Activated CD8-positive, alpha-beta T cell treated with anti-CD3 and anti-CD28 coated beads, Interleukin-2, amount 10 ng/mL, durations not matched to agents 7 days and 5 days (primary cell): ENCODE measurements around the gene CPNE5. TPM values are rescaled to one million over a fixed set of nuclear protein-coding genes. Genes with fewer than 3 reads are reported as not detected.

ENCODE experiments used
- ATAC-seq: fragments of 150-1000 bp; cut with Tn5 transposase; one replicate; pipeline ENCODE4 v1.10.0; 2021; ENCODE audit warnings: moderate library complexity
- CTCF ChIA-PET: fragments of 350-600 bp; sonication (Branson Sonifier 250); formaldehyde crosslinking; loops from one replicate; lab custom pipeline; 2021; ENCODE audit warnings: antibody characterized with exemption; lab: Charles Lee
- POLR2A ChIA-PET: fragments of 350-600 bp; sonication (Branson Sonifier 250); formaldehyde crosslinking; loops from one replicate; lab custom pipeline; 2021; ENCODE audit warnings: antibody characterized with exemption; lab: Charles Lee
- DNase-seq: peaks from one replicate; pipeline ENCODE4 v3.0.0-alpha.2; 2020
- H3K27ac Mint-ChIP-seq: one replicate; pipeline ENCODE4 v1.8.0; 2021; ENCODE audit warnings: mild to moderate bottlenecking, mixed read lengths
- H3K27me3 Mint-ChIP-seq: one replicate; pipeline ENCODE4 v1.8.0; 2021; ENCODE audit warnings: low read depth, mixed read lengths
- H3K36me3 Mint-ChIP-seq: one replicate; pipeline ENCODE4 v1.8.0; 2021; ENCODE audit warnings: low read depth, mixed read lengths
- H3K4me1 Mint-ChIP-seq: one replicate; pipeline ENCODE4 v1.8.0; 2021; ENCODE audit warnings: low read depth, mixed read lengths
- H3K4me3 Mint-ChIP-seq: one replicate; pipeline ENCODE4 v1.8.0; 2021; ENCODE audit warnings: mild to moderate bottlenecking, mixed read lengths
- H3K9me3 Mint-ChIP-seq: one replicate; pipeline ENCODE4 v1.8.0; 2022; ENCODE audit warnings: mixed read lengths; ENCODE audit not compliant: insufficient read depth
- total RNA-seq, 2 experiments: library from RNA; stranded (reverse); gene quantifications; one replicate each; pipeline ENCODE4 v1.2.3, GENCODE V29; 2021

The CPNE5 gene
- 1 to 10 TPM; 1.4 to 1.7 TPM for total RNA-seq

- DNase-seq (no peak), ATAC-seq (no peak)
- Mint-ChIP-seq H3K4me1 (peaks cover 17% of the 10 kb centered on the region), H3K36me3 (no peaks in the 10 kb centered on the region), H3K9me3 (no peaks in the 10 kb centered on the region), H3K27me3 (peaks cover 45% of the 10 kb centered on the region), H3K4me3 (peak within 1 kb of the TSS; percentile 61), H3K27ac (no peak within 1 kb of the TSS)
- CTCF ChIA-PET, result interaction anchor here (2.0 kb wide), 1 partner anchor 11 kb away, joined by 10 read pairs; no protein-coding TSS in a partner anchor
- POLR2A ChIA-PET, result no interaction called here
Observed at GRCh38 chr6:36838896-36839748, at the start of gene CPNE5. Gene CPNE5 (minus strand): TSS chr6:36839444. CDS start chr6:36839377, 67 bp downstream.

- Mint-ChIP-seq H3K9me3 (no peaks in the 10 kb centered on the region), H3K4me1 (peaks cover 35% of the 10 kb centered on the region), H3K27ac (no peak overlapping the region), H3K4me3 (no peak overlapping the region), H3K36me3 (peaks cover 13% of the 10 kb centered on the region), H3K27me3 (no peaks in the 10 kb centered on the region)
- ChIA-PET CTCF (interaction anchor here (0.6 to 3.0 kb wide), 7 partner anchors 15 to 130 kb away, joined by 3 to 26 read pairs (median 3); no protein-coding TSS in a partner anchor), POLR2A (no interaction called here)
- no peak for ATAC-seq
- no peak for DNase-seq
Observed at GRCh38 chr6:36888115-36888643, 48.9 kb upstream of the CPNE5 start.

- peak overlapping the region; percentile 73 for H3K27ac Mint-ChIP-seq
- peaks cover 13% of the 10 kb centered on the region for H3K36me3 Mint-ChIP-seq
- ChIA-PET CTCF (interaction anchor here (2.3 to 9.8 kb wide), 3 partner anchors 13 to 133 kb away, joined by 18 to 176 read pairs (median 130); partner anchors contain the start of gene PPIL1), POLR2A (interaction anchor here (0.6 to 3.0 kb wide), 2 partner anchors 13 to 35 kb away, joined by 3 to 35 read pairs; partner anchors contain the start of gene PPIL1)
- H3K9me3 Mint-ChIP-seq, result no peaks in the 10 kb centered on the region
- ATAC-seq, result no peak
- peaks cover 35% of the 10 kb centered on the region for H3K4me1 Mint-ChIP-seq
- H3K27me3 Mint-ChIP-seq, result no peaks in the 10 kb centered on the region
- DNase-seq, result no peak
- peak overlapping the region; percentile 91 for H3K4me3 Mint-ChIP-seq
Observed at GRCh38 chr6:36886950-36887618, 47.8 kb upstream of the CPNE5 start.

GRCh38 chr6:36885461-36886401, 46.5 kb upstream of the CPNE5 start, which contains the start of gene C6orf89:
Gene C6orf89 (plus strand): TSS chr6:36885952. CDS start chr6:36899445, 13,493 bp downstream.
- peak within 1 kb of the TSS; percentile 91 for H3K4me3 Mint-ChIP-seq
- CTCF ChIA-PET, result interaction anchor here (0.5 to 9.8 kb wide), 44 partner anchors 10 to 1311 kb away, joined by 3 to 176 read pairs (median 5); partner anchors contain the start of genes FGD2, MTCH1, PI16 and PPIL1
- H3K27ac Mint-ChIP-seq, result peak within 1 kb of the TSS; percentile 87
- POLR2A ChIA-PET, result interaction anchor here (0.6 to 3.0 kb wide), 11 partner anchors 11 to 132 kb away, joined by 3 to 35 read pairs (median 4); partner anchors contain the start of genes MTCH1 and PPIL1
- H3K36me3 Mint-ChIP-seq, result peaks cover 8% of the 10 kb centered on the region
- peak; percentile 99 for DNase-seq
- no peaks in the 10 kb centered on the region for H3K9me3 Mint-ChIP-seq
- peak; percentile 100 for ATAC-seq
- H3K27me3 Mint-ChIP-seq, result no peaks in the 10 kb centered on the region
- peaks cover 35% of the 10 kb centered on the region for H3K4me1 Mint-ChIP-seq

- H3K27ac Mint-ChIP-seq, result no peak overlapping the region
Observed at GRCh38 chr6:36884610-36885009, 45.4 kb upstream of the CPNE5 start.

GRCh38 chr6:36875250-36875633, 36.0 kb upstream of the CPNE5 start:
- H3K36me3 Mint-ChIP-seq, result peaks cover 27% of the 10 kb centered on the region
- ChIA-PET POLR2A (interaction anchor here (0.7 to 3.4 kb wide), 15 partner anchors 9 to 1284 kb away, joined by 3 to 35 read pairs (median 3); partner anchors contain the start of genes C6orf89, CMTR1, MTCH1 and ZFAND3), CTCF (interaction anchor here (0.6 to 6.8 kb wide), 24 partner anchors 10 to 559 kb away, joined by 3 to 130 read pairs (median 6); partner anchors contain the start of genes C6orf89 and FGD2)
- DNase-seq, result no peak
- peaks cover 8% of the 10 kb centered on the region for H3K27me3 Mint-ChIP-seq
- H3K4me3 Mint-ChIP-seq, result peak overlapping the region; percentile 83
- H3K9me3 Mint-ChIP-seq, result no peaks in the 10 kb centered on the region
- no peak for ATAC-seq
- peak overlapping the region; percentile 98 for H3K27ac Mint-ChIP-seq
- H3K4me1 Mint-ChIP-seq, result peaks cover 43% of the 10 kb centered on the region

More at GRCh38 chr6:36884610-36885009, 45.4 kb upstream of the CPNE5 start:
- DNase-seq, result no peak
- ATAC-seq, result no peak
- ChIA-PET POLR2A (interaction anchor here (1.3 to 3.0 kb wide), 7 partner anchors 10 to 133 kb away, joined by 4 to 35 read pairs (median 8); partner anchors contain the start of genes MTCH1 and PPIL1), CTCF (interaction anchor here (0.6 to 9.8 kb wide), 30 partner anchors 10 to 422 kb away, joined by 3 to 176 read pairs (median 6); partner anchors contain the start of genes FGD2, PI16 and PPIL1)
- H3K9me3 Mint-ChIP-seq, result no peaks in the 10 kb centered on the region
- H3K36me3 Mint-ChIP-seq, result peaks cover 8% of the 10 kb centered on the region
- H3K4me3 Mint-ChIP-seq, result no peak overlapping the region
- no peaks in the 10 kb centered on the region for H3K27me3 Mint-ChIP-seq
- H3K4me1 Mint-ChIP-seq, result peaks cover 32% of the 10 kb centered on the region

- peak within 1 kb of the TSS; percentile 83 for H3K4me3 Mint-ChIP-seq
- H3K27me3 Mint-ChIP-seq, result peaks cover 8% of the 10 kb centered on the region
- H3K4me1 Mint-ChIP-seq, result peaks cover 47% of the 10 kb centered on the region
- H3K36me3 Mint-ChIP-seq, result peaks cover 30% of the 10 kb centered on the region
- ChIA-PET CTCF (interaction anchor here (0.7 to 6.8 kb wide), 29 partner anchors 10 to 559 kb away, joined by 3 to 130 read pairs (median 5); partner anchors contain the start of genes C6orf89 and FGD2), POLR2A (interaction anchor here (0.7 to 3.4 kb wide), 18 partner anchors 9 to 1283 kb away, joined by 3 to 35 read pairs (median 3); partner anchors contain the start of genes C6orf89, CMTR1, MTCH1 and ZFAND3)
- ATAC-seq (peak; percentile 94), DNase-seq (peak; percentile 89)
- H3K27ac Mint-ChIP-seq, result peak within 1 kb of the TSS; percentile 98
- H3K9me3 Mint-ChIP-seq, result no peaks in the 10 kb centered on the region
Observed at GRCh38 chr6:36874443-36875249, 35.4 kb upstream of the CPNE5 start, which contains the start of gene PPIL1. Gene PPIL1 (minus strand): TSS chr6:36874803. CDS start chr6:36874772, 31 bp downstream.

- ChIA-PET POLR2A (interaction anchor here (0.7 to 3.4 kb wide), 10 partner anchors 8 to 559 kb away, joined by 3 to 35 read pairs (median 4); partner anchors contain the start of genes C6orf89, CMTR1 and MTCH1), CTCF (interaction anchor here (0.7 to 6.8 kb wide), 23 partner anchors 9 to 388 kb away, joined by 3 to 130 read pairs (median 8); partner anchors contain the start of genes C6orf89 and FGD2)
- H3K36me3 Mint-ChIP-seq, result peaks cover 35% of the 10 kb centered on the region
- peaks cover 8% of the 10 kb centered on the region for H3K27me3 Mint-ChIP-seq
- DNase-seq (peak; percentile 38), ATAC-seq (peak; percentile 4)
- H3K27ac Mint-ChIP-seq, result peak overlapping the region; percentile 98
- peak overlapping the region; percentile 83 for H3K4me3 Mint-ChIP-seq
- H3K9me3 Mint-ChIP-seq, result no peaks in the 10 kb centered on the region
- peaks cover 51% of the 10 kb centered on the region for H3K4me1 Mint-ChIP-seq
Observed at GRCh38 chr6:36873612-36874442, 34.6 kb upstream of the CPNE5 start.
